ENCODE measurements around the gene ATXN1. TPM values are rescaled to one million over a fixed set of nuclear protein-coding genes. Genes with fewer than 3 reads are reported as not detected.

Gene ATXN1
- total RNA-seq, 4 donors from 2014 or later, result 26.4 to 46.4 (median 36.1) TPM

DNA sequence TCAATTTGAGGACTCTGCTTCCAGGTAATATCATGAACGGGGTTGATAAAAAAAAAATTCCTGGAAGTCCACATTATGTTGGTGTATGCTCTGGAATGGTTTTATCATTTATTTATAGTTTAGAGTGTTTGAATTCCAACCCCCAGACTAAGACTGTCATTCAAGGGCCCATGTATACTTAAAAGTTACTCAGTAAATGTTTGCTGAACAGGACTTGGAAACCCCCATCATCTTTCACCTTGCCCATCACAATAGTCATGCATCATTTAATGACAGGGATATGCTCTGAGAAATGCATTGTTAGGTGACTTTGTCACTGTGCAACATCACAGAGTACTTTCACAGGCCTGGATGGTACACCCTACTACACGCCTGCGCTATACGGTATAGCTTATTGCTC, 104.8 kb downstream of the ATXN1 start:
- TF ChIP-seq, protein P1, sequence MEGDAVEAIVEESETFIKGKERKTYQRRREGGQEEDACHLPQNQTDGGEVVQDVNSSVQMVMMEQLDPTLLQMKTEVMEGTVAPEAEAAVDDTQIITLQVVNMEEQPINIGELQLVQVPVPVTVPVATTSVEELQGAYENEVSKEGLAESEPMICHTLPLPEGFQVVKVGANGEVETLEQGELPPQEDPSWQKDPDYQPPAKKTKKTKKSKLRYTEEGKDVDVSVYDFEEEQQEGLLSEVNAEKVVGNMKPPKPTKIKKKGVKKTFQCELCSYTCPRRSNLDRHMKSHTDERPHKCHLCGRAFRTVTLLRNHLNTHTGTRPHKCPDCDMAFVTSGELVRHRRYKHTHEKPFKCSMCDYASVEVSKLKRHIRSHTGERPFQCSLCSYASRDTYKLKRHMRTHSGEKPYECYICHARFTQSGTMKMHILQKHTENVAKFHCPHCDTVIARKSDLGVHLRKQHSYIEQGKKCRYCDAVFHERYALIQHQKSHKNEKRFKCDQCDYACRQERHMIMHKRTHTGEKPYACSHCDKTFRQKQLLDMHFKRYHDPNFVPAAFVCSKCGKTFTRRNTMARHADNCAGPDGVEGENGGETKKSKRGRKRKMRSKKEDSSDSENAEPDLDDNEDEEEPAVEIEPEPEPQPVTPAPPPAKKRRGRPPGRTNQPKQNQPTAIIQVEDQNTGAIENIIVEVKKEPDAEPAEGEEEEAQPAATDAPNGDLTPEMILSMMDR (IDR thresholded peaks at IDR 0.05), result no peak
- DNase-seq (ENCODE audit: low spot score) (no peak), ATAC-seq (ENCODE audit: low FRiP score) (no peak)

DNA sequence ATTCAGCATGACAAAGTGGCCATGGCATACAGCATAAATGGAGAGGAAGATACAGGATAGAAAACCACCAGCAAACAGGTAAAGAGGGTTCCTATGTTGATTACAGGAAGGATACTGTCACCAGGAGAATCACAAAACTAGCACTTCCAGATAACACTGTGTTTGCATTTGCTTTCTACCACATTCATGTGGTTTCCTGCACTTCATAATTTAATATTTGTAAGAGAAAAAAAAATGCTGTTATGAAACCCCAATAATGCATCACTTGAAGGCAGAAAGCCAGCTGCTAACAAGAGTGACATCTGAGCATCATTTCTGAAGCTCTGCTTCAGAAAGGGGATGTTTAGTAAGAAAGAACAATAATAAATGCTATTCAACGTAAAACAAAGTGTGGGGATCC, 106.6 kb downstream of the ATXN1 start:
- ATAC-seq (ENCODE audit: low FRiP score), result no peak
- DNase-seq (ENCODE audit: low spot score), result no peak
- TF ChIP-seq, protein P1 (IDR thresholded peaks at IDR 0.05), result no peak

DNA sequence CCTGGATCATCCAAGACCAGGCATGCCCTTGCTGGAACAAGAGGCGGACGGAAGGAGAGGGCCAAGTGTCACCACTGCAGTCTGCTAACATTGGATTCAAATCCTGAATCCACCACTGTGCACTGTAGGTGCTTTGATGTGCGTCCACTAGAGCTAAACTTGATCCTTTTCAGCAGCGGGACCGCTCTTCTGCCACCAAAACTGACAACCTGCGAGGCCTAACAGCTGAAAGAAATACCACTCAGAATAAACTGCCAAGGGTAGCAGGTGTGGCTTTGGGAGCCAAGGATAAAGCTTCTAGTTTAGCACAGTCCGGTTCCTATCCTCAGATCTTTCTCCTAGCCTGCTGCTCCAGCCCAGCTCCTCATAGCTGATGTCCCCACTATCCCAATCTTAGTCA, 108.0 kb downstream of the ATXN1 start:
- ATAC-seq (ENCODE audit: low FRiP score) (no peak), DNase-seq (ENCODE audit: low spot score) (no peak)
- TF ChIP-seq, protein P1 (IDR thresholded peaks at IDR 0.05), result no peak

DNA sequence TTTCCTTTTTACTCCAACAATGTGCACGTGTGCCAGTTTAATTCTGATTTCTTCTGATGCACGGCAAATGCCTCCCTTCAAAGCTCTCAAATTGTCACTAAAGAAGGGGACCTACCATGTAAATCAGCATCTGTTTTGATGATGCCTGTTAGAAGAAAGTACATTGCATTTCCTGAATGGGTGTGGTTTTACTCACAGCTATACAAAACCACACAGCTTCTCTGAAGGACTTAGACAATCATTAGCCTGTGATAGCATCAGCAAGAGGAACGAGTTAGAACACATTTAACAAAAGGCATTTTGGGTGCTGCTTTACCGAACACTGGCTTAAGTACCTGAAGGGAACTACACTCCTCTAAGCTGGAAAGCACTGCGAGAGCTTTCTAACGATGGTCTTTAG, 109.4 kb downstream of the ATXN1 start:
- TF ChIP-seq, protein P1 (IDR thresholded peaks at IDR 0.05), result no peak
- ATAC-seq (ENCODE audit: low FRiP score) (no peak), DNase-seq (ENCODE audit: low spot score) (no peak)

DNA sequence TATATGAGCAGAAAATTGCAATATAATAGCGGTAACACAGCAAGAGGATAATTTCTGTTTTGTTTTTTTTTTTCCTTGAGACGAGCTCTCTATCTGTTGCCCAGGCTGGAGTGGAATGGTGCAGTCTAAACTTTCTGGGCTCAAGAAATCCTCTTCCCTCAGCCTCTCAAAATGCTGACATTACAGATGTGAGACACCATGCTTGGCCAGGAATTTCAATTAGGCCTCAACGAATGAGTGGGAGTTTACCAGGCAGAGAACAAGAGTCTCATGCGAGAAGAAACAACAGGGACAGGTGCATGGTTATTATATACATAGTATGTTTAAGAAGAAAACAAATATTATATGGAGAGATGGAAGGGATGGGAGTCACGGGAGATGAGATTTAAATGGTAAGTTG, 111.4 kb downstream of the ATXN1 start:
- DNase-seq (ENCODE audit: low spot score) (no peak), ATAC-seq (ENCODE audit: low FRiP score) (no peak)
- TF ChIP-seq, protein P1 (IDR thresholded peaks at IDR 0.05), result no peak

DNA sequence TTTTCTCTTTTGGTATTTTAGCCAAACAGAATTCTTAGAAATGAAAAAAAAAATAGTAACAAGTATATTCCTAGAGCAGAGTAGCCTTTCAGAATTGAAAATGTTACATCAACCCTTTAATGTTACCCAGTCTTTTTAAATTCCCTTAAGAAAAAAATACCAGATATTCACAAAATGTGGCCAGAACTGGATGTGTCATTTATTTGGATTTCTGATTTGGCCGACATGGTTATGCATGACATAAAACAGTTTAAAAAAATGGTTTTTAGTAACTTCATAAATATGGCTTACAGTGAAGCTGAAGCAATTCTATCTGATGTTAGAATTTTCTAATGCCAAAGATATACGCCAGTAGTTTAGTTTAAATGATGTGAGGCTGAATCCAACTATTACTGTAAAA, 112.0 kb downstream of the ATXN1 start:
- TF ChIP-seq, protein P1 (IDR thresholded peaks at IDR 0.05), result no peak
- DNase-seq (ENCODE audit: low spot score) (no peak), ATAC-seq (ENCODE audit: low FRiP score) (no peak)

DNA sequence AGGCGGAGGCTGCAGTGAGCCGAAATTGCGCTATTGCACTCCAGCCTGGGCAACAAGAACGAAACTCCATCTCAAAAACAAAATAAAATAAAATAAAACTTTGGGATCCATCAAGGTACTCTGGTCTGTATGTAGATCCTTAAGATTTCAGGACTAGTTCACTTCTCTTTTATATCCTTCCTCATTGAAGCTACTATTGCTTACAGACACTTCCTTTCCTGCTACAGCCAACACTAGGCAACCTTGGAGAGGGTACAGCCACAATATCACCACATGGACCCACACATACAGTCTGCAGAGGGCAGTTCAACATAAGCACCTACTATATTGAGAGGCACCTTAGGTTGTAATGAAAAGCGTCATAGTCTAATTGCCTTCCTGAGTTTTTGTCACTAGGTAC, 113.3 kb downstream of the ATXN1 start:
- ATAC-seq (ENCODE audit: low FRiP score) (no peak), DNase-seq (ENCODE audit: low spot score) (no peak)
- TF ChIP-seq, protein P1 (IDR thresholded peaks at IDR 0.05), result no peak
